Adipocyte (in vitro differentiated cells): ENCODE measurements around the gene OR4A16.

Experiments
- DNase-seq: peaks from one replicate; pipeline ENCODE4 v3.0.0-alpha.2; 2015; ENCODE audit warnings: low read depth
- H3K27me3 ChIP-seq: replicated peaks from 2 replicates; pipeline ENCODE4 v1.7.0; 2013; ENCODE audit warnings: mild to moderate bottlenecking, low read length, moderate library complexity; ENCODE audit not compliant: control insufficient read depth, insufficient read depth
- H3K36me3 ChIP-seq: 2 replicates; pipeline ENCODE4 v1.7.0; 2013; ENCODE audit warnings: low read length, mild to moderate bottlenecking, moderate library complexity; ENCODE audit not compliant: control insufficient read depth, insufficient read depth, severe bottlenecking
- H3K4me1 ChIP-seq: 2 replicates; pipeline ENCODE4 v1.7.0; 2013; ENCODE audit warnings: mild to moderate bottlenecking, low read length, moderate library complexity; ENCODE audit not compliant: control insufficient read depth, insufficient read depth
- H3K4me3 ChIP-seq: 2 replicates; pipeline ENCODE4 v1.7.0; 2013; ENCODE audit warnings: mild to moderate bottlenecking, low read length, moderate library complexity
- H3K9ac ChIP-seq: 2 replicates; pipeline ENCODE4 v1.7.0; 2013; ENCODE audit warnings: mild to moderate bottlenecking, low read length, moderate library complexity
- H3K9me3 ChIP-seq: 2 replicates; pipeline ENCODE4 v1.7.0; 2013; ENCODE audit warnings: mild to moderate bottlenecking, low read length, moderate library complexity; ENCODE audit not compliant: control insufficient read depth

Gene OR4A16

GRCh38 chr11:55342901-55343300, at the start of gene OR4A16:
OR4A16 (plus strand) TSS chr11:55343201; CDS start chr11:55343201, 0 bp downstream.
- no peak for DNase-seq
- Histone ChIP-seq H3K4me3 (no peak within 1 kb of the TSS), H3K9ac (no peak within 1 kb of the TSS), H3K9me3 (no peaks in the 10 kb centered on the region), H3K4me1 (no peaks in the 10 kb centered on the region), H3K36me3 (no peaks in the 10 kb centered on the region), H3K27me3 (no peaks in the 10 kb centered on the region)

GRCh38 chr11:55324500-55324899, 18.5 kb upstream of the OR4A16 start:
- H3K36me3 ChIP-seq, result no peaks in the 10 kb centered on the region

GRCh38 chr11:55345306-55345705, 2.3 kb downstream of the OR4A16 start:
- Histone ChIP-seq H3K4me3 (no peak overlapping the region), H3K4me1 (no peaks in the 10 kb centered on the region), H3K27me3 (no peaks in the 10 kb centered on the region), H3K36me3 (no peaks in the 10 kb centered on the region), H3K9ac (no peak overlapping the region), H3K9me3 (no peaks in the 10 kb centered on the region)
- no peak for DNase-seq

More at GRCh38 chr11:55324500-55324899, 18.5 kb upstream of the OR4A16 start:
- Histone ChIP-seq H3K4me1 (no peaks in the 10 kb centered on the region), H3K9ac (no peak overlapping the region), H3K4me3 (no peak overlapping the region), H3K27me3 (no peaks in the 10 kb centered on the region), H3K9me3 (no peaks in the 10 kb centered on the region)
- DNase-seq, result no peak

- Histone ChIP-seq H3K27me3 (no peaks in the 10 kb centered on the region), H3K36me3 (no peaks in the 10 kb centered on the region), H3K4me3 (no peak overlapping the region), H3K9ac (no peak overlapping the region), H3K9me3 (no peaks in the 10 kb centered on the region), H3K4me1 (no peaks in the 10 kb centered on the region)
- DNase-seq, result no peak
Measured at GRCh38 chr11:55349032-55349431, 6.0 kb downstream of the OR4A16 start.

GRCh38 chr11:55357560-55358184, 14.7 kb downstream of the OR4A16 start:
- DNase-seq, result no peak
- Histone ChIP-seq H3K27me3 (no peaks in the 10 kb centered on the region), H3K9me3 (peaks cover 6% of the 10 kb centered on the region), H3K4me1 (no peaks in the 10 kb centered on the region), H3K9ac (no peak overlapping the region), H3K36me3 (no peaks in the 10 kb centered on the region), H3K4me3 (no peak overlapping the region)

- Histone ChIP-seq H3K9me3 (peaks cover under 1% of the 10 kb centered on the region), H3K4me3 (no peak within 1 kb of the TSS), H3K36me3 (no peaks in the 10 kb centered on the region), H3K9ac (no peak within 1 kb of the TSS), H3K4me1 (no peaks in the 10 kb centered on the region), H3K27me3 (no peaks in the 10 kb centered on the region)
- no peak for DNase-seq
Measured at GRCh38 chr11:55367674-55368073, 24.7 kb downstream of the OR4A16 start, which contains the start of gene OR4A15. OR4A15 (plus strand) TSS chr11:55367974; CDS start chr11:55367974, 0 bp downstream.
